HG03103 (cell line): ENCODE data around the gene KCNN4.
"Not testable (repeated sequence)": the region's sequence is repeated elsewhere in the genome, so short reads cannot be mapped to it uniquely, and the experiment has no call there.

Source experiments
- ATAC-seq: cut with Tn5 transposase; IDR thresholded peaks from one replicate; pipeline ENCODE4 v1.9.1; 2021; ENCODE audit warnings: low read depth; ENCODE audit not compliant: unreplicated experiment

Gene KCNN4

GRCh38 chr19:43775299-43775890 is 5.4 kb downstream of the KCNN4 start:
- no peak for ATAC-seq

GRCh38 chr19:43774940-43775258 is 5.9 kb downstream of the KCNN4 start:
- not testable (repeated sequence) for ATAC-seq

- no peak for ATAC-seq
These were observed 6.5 kb downstream of the KCNN4 start for GRCh38 chr19:43774103-43774939.

- no peak for ATAC-seq
These were observed 7.1 kb downstream of the KCNN4 start for GRCh38 chr19:43773725-43774102.

GRCh38 chr19:43769256-43769655 is 11.5 kb downstream of the KCNN4 start:
- no peak for ATAC-seq

- no peak for ATAC-seq
These were observed 12.3 kb downstream of the KCNN4 start for GRCh38 chr19:43768273-43769050.

- ATAC-seq = no peak
These were observed 13.0 kb downstream of the KCNN4 start for GRCh38 chr19:43767818-43768217.

GRCh38 chr19:43767316-43767715 is 13.5 kb downstream of the KCNN4 start:
- ATAC-seq = no peak

GRCh38 chr19:43766755-43767043 is 14.1 kb downstream of the KCNN4 start:
- ATAC-seq = no peak

GRCh38 chr19:43765109-43765876 is 15.5 kb downstream of the KCNN4 start:
- ATAC-seq = peak; percentile 54

- ATAC-seq = not testable (repeated sequence)
These were observed 16.1 kb downstream of the KCNN4 start for GRCh38 chr19:43764684-43765083.

GRCh38 chr19:43763473-43763939 is 17.3 kb downstream of the KCNN4 start:
- ATAC-seq = no peak

- no peak for ATAC-seq
These were observed 18.0 kb downstream of the KCNN4 start for GRCh38 chr19:43762814-43763213.

GRCh38 chr19:43760941-43761340 is 19.8 kb downstream of the KCNN4 start:
- ATAC-seq = no peak

- ATAC-seq = no peak
These were observed 21.3 kb downstream of the KCNN4 start for GRCh38 chr19:43759515-43759914.

GRCh38 chr19:43755256-43755801 is 25.4 kb downstream of the KCNN4 start:
- no peak for ATAC-seq

GRCh38 chr19:43754503-43755255 is 26.1 kb downstream of the KCNN4 start, which contains the start of gene SMG9:
Gene SMG9, minus strand, starts transcription at chr19:43754962. Its CDS starts 4,221 bp downstream, at chr19:43750741.
- peak; percentile 48 for ATAC-seq

- ATAC-seq = no peak
These were observed 26.6 kb downstream of the KCNN4 start for GRCh38 chr19:43754253-43754502.

GRCh38 chr19:43752287-43752875 is 28.4 kb downstream of the KCNN4 start:
- no peak for ATAC-seq
